Endothelial cell (in vitro differentiated cells): Measurements from ENCODE around the gene TTK. TPM values are rescaled to one million over a fixed set of nuclear protein-coding genes. Genes with fewer than 3 reads are reported as not detected.

Experiments used
- DNase-seq: peaks from one replicate; pipeline ENCODE4 v3.0.0; 2021; ENCODE audit warnings: low spot score
- H3K27ac Mint-ChIP-seq: one replicate; pipeline ENCODE4 v1.8.0; 2021; ENCODE audit warnings: mixed read lengths, inconsistent platforms; ENCODE audit not compliant: unreplicated experiment
- H3K27me3 Mint-ChIP-seq: one replicate; pipeline ENCODE4 v1.8.0; 2021; ENCODE audit warnings: mild to moderate bottlenecking, moderate library complexity, mixed read lengths, inconsistent platforms; ENCODE audit not compliant: unreplicated experiment
- H3K36me3 Mint-ChIP-seq: one replicate; pipeline ENCODE4 v1.8.0; 2021; ENCODE audit warnings: mild to moderate bottlenecking, low read depth, mixed read lengths, inconsistent platforms; ENCODE audit not compliant: unreplicated experiment
- H3K4me1 Mint-ChIP-seq: one replicate; pipeline ENCODE4 v1.8.0; 2021; ENCODE audit warnings: mild to moderate bottlenecking, mixed read lengths, inconsistent platforms; ENCODE audit not compliant: unreplicated experiment
- H3K4me3 Mint-ChIP-seq: one replicate; pipeline ENCODE4 v1.8.0; 2021; ENCODE audit warnings: mild to moderate bottlenecking, mixed read lengths, inconsistent platforms; ENCODE audit not compliant: unreplicated experiment
- H3K9me3 Mint-ChIP-seq: one replicate; pipeline ENCODE4 v1.8.0; 2021; ENCODE audit warnings: mixed read lengths, inconsistent platforms; ENCODE audit not compliant: unreplicated experiment
- CTCF ChIP-seq: fragments of 200-600 bp; sonication (generic); IDR thresholded peaks from one replicate; pipeline ENCODE4 v1.5.0; 2021; ENCODE audit warnings: antibody characterized with exemption; ENCODE audit not compliant: unreplicated experiment
- total RNA-seq: library from RNA; stranded (reverse); fragmentation: NEBNext Ultra II Directional; extraction: Animal tissue kit (Norgen Biotek cat#: 25700); gene quantifications from one replicate; pipeline ENCODE4 v1.2.1, GENCODE V29; 2021; ENCODE audit not compliant: unreplicated experiment

TTK gene
- total RNA-seq, 1 donor from 2014 or later = 6.6 TPM

GRCh38 chr6:80088637-80089036 is 84.2 kb downstream of the TTK start:
- Mint-ChIP-seq H3K4me3 (no peak overlapping the region), H3K4me1 (no peaks in the 10 kb centered on the region), H3K27me3 (no peaks in the 10 kb centered on the region), H3K9me3 (no peaks in the 10 kb centered on the region), H3K36me3 (no peaks in the 10 kb centered on the region), H3K27ac (no peak overlapping the region)
- no peak for DNase-seq
- no peak for TF ChIP-seq CTCF

- Mint-ChIP-seq H3K27me3 (no peaks in the 10 kb centered on the region), H3K27ac (no peak overlapping the region)
Measured at GRCh38 chr6:80091506-80091905, 87.1 kb downstream of the TTK start.

More at GRCh38 chr6:80091506-80091905, 87.1 kb downstream of the TTK start:
- Mint-ChIP-seq H3K9me3 (no peaks in the 10 kb centered on the region), H3K4me1 (no peaks in the 10 kb centered on the region), H3K4me3 (no peak overlapping the region), H3K36me3 (no peaks in the 10 kb centered on the region)
- no peak for DNase-seq
- TF ChIP-seq CTCF = no peak

Other genes starting within 250 kb of the TTK start
- gene ELOVL4, start 57.1 kb upstream of the TTK start, total RNA-seq = 3.3 TPM
- 15.3 TPM for gene BCKDHB, start 102.0 kb downstream of the TTK start, total RNA-seq